Peyer's patch (tissue), 4 donors: ENCODE data around the gene TBL1XR1. TPM values are rescaled to one million over a fixed set of nuclear protein-coding genes. Genes with fewer than 3 reads are reported as not detected.

Source experiments
- DNase-seq, 3 donors: peaks; one replicate each; pipeline ENCODE4 v3.0.0-alpha.2; 2017 to 2019
- H3K27ac ChIP-seq, 4 donors: fragments of 200-600 bp; sonication (generic); one replicate each; pipeline ENCODE4 v1.5.1; 2016 to 2019
- H3K27me3 ChIP-seq, 2 donors: fragments of 200-600 bp; sonication (generic); one replicate each; pipeline ENCODE4 v1.5.1; 2019
- H3K36me3 ChIP-seq, 3 donors: fragments of 200-600 bp; sonication (generic); one replicate each; pipeline ENCODE4 v1.5.1; 2016 to 2019
- H3K4me1 ChIP-seq, 4 donors: fragments of 200-600 bp; sonication (generic); one replicate each; pipeline ENCODE4 v1.5.1; 2016 to 2019
- H3K4me3 ChIP-seq, 4 donors: fragments of 200-600 bp; sonication (generic); 1 replicate in 3 of 4; 2 replicates in 1 of 4; pipeline ENCODE4 v1.5.1; 2016 to 2019; ENCODE audit warnings: mild to moderate bottlenecking in 1 of 4
- H3K9me3 ChIP-seq, 4 donors: fragments of 200-600 bp; sonication (generic); one replicate each; pipeline ENCODE4 v1.5.1; 2016 to 2019; ENCODE audit warnings: mild to moderate bottlenecking in 1 of 4
- CTCF ChIP-seq, 6 experiments: fragments of 450-650 bp in 4 of 6; fragments of 200-600 bp in 2 of 6; sonication (generic) in 1 of 6; IDR thresholded peaks; one replicate each; pipeline ENCODE4 v1.5.1; 2017 to 2019; ENCODE audit warnings: antibody characterized with exemption in 6 of 6, mild to moderate bottlenecking in 3 of 6, moderate library complexity in 1 of 6
- POLR2A ChIP-seq, 2 donors: fragments of 450-650 bp; IDR thresholded peaks; one replicate each; pipeline ENCODE4 v1.5.1; 2017; ENCODE audit warnings: antibody characterized with exemption in 2 of 2, mild to moderate bottlenecking in 2 of 2, moderate library complexity in 2 of 2
- total RNA-seq, 4 donors: library from RNA; depleted of rRNA; stranded (reverse); fragments of >200 nt; gene quantifications; one replicate each; pipeline ENCODE4 v1.1.0, GENCODE V29; 2016

The TBL1XR1 gene
- total RNA-seq, 4 donors from 2014 or later, result 40.7 to 81.7 (median 69.4) TPM

DNA sequence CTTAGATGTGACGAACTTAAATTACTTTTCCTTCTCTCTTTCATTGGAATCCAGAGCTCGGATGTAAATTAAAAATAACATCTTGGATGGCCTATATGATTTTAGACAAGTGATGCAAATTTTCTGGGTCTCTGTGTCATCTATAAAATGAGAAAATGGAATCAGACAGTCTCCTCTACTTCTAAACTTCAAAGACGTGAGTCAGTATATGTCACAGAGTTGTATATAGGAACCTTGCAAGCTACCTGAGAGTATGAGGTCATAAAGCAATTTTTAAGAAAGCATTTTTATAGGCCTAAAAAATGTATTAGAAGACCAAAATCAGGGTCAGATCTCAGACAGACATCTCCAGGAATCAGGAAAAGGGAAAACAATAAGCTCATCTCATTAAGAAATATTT lies 128.3 kb downstream of the TBL1XR1 start:
- no peak overlapping the region for H3K4me3 ChIP-seq
- no peaks in the 10 kb centered on the region for H3K9me3 ChIP-seq
- no peak for DNase-seq
- H3K27ac ChIP-seq, result no peak overlapping the region
- H3K27me3 ChIP-seq, result no peaks in the 10 kb centered on the region
- TF ChIP-seq POLR2A (IDR thresholded peaks at IDR 0.05), result no peak
- TF ChIP-seq CTCF (IDR thresholded peaks at IDR 0.05), result no peak
- H3K4me1 ChIP-seq, result no peaks in the 10 kb centered on the region
- H3K36me3 ChIP-seq, result no peaks in the 10 kb centered on the region

DNA sequence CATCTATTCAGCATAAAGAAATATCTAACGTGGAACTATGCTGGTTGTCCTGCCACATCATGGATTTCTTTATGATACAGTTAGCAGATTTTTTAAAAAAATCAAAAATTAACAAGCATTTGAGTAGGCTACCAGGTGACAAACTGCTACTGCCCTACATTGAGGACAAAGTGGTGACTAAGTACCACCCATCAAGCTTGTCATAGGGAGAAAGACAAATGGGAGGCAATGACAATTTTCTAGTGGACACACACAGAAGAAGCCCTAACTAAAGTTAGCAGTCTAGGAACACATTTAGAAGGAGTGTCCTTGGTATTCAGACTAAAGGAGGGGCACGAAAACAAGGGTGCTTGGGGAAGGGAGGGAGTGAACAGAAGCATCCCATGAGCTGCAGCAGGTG lies 131.2 kb downstream of the TBL1XR1 start:
- H3K4me1 ChIP-seq, result no peaks in the 10 kb centered on the region
- H3K27ac ChIP-seq, result no peak overlapping the region
- H3K27me3 ChIP-seq, result no peaks in the 10 kb centered on the region
- TF ChIP-seq CTCF (IDR thresholded peaks at IDR 0.05) (no peak), POLR2A (IDR thresholded peaks at IDR 0.05) (no peak)
- no peaks in the 10 kb centered on the region for H3K9me3 ChIP-seq
- H3K4me3 ChIP-seq, result no peak overlapping the region
- H3K36me3 ChIP-seq, result no peaks in the 10 kb centered on the region
- no peak for DNase-seq

GRCh38 chr3:177065285-177066033 lies 131.8 kb downstream of the TBL1XR1 start:
- Histone ChIP-seq H3K36me3 (no peaks in the 10 kb centered on the region), H3K9me3 (no peaks in the 10 kb centered on the region), H3K4me3 (no peak overlapping the region), H3K4me1 (no peaks in the 10 kb centered on the region), H3K27me3 (no peaks in the 10 kb centered on the region), H3K27ac (no peak overlapping the region)
- no peak for DNase-seq
- TF ChIP-seq CTCF (IDR thresholded peaks at IDR 0.05) (no peak), POLR2A (IDR thresholded peaks at IDR 0.05) (no peak)

DNA sequence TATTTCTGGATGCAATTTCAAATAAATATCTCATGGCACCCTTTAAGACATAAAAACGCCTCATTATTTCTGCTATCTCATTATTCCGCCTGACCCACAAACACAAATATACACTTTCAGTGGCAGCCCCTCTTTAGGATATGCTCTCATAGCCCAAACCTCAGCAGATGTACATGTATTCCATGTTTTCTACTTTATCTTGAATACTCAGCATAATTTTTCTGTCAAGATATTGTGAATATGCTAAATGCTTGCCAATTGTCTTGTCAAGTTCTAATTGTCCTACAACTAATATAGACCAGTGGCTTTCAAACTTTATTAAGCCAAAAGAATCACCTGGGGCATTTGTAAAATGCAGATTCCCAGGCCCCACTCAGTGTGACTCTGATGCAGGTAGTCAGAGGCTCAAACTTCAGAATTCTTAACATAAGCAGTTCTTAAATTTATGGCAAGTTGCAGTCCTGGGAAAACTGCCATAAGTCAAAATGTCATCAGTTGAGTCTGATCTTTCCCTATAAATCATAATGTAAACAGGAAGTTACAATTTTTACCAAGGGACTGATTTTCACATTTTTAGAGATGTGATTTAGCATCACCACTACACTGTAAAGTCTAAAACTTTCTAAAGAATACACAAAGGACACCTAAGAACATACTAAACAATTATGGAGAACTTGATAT lies 135.1 kb downstream of the TBL1XR1 start:
- Histone ChIP-seq H3K9me3 (no peaks in the 10 kb centered on the region), H3K27ac (no peak overlapping the region), H3K4me1 (no peaks in the 10 kb centered on the region), H3K27me3 (no peaks in the 10 kb centered on the region), H3K36me3 (no peaks in the 10 kb centered on the region), H3K4me3 (no peak overlapping the region)
- TF ChIP-seq POLR2A (IDR thresholded peaks at IDR 0.05), result no peak
- no peak for DNase-seq

- TF ChIP-seq POLR2A (IDR thresholded peaks at IDR 0.05), result no peak
- TF ChIP-seq CTCF (IDR thresholded peaks at IDR 0.05), result no peak
- Histone ChIP-seq H3K27ac (no peak overlapping the region), H3K36me3 (no peaks in the 10 kb centered on the region), H3K27me3 (no peaks in the 10 kb centered on the region), H3K4me3 (no peak overlapping the region), H3K9me3 (no peaks in the 10 kb centered on the region), H3K4me1 (no peaks in the 10 kb centered on the region)
- DNase-seq, result no peak
These were observed 135.9 kb downstream of the TBL1XR1 start for GRCh38 chr3:177061369-177061768.

GRCh38 chr3:177060492-177060891 lies 136.8 kb downstream of the TBL1XR1 start:
- Histone ChIP-seq H3K27ac (no peak overlapping the region), H3K27me3 (no peaks in the 10 kb centered on the region), H3K9me3 (no peaks in the 10 kb centered on the region), H3K4me1 (peaks cover 0 to 5% (median 0%) of the 10 kb centered on the region in 4 donors), H3K4me3 (no peak overlapping the region), H3K36me3 (no peaks in the 10 kb centered on the region)
- no peak for TF ChIP-seq POLR2A (IDR thresholded peaks at IDR 0.05)
- no peak for TF ChIP-seq CTCF (IDR thresholded peaks at IDR 0.05)
- no peak for DNase-seq
